ENCODE data around the gene KRI1.

Gene KRI1

DNA sequence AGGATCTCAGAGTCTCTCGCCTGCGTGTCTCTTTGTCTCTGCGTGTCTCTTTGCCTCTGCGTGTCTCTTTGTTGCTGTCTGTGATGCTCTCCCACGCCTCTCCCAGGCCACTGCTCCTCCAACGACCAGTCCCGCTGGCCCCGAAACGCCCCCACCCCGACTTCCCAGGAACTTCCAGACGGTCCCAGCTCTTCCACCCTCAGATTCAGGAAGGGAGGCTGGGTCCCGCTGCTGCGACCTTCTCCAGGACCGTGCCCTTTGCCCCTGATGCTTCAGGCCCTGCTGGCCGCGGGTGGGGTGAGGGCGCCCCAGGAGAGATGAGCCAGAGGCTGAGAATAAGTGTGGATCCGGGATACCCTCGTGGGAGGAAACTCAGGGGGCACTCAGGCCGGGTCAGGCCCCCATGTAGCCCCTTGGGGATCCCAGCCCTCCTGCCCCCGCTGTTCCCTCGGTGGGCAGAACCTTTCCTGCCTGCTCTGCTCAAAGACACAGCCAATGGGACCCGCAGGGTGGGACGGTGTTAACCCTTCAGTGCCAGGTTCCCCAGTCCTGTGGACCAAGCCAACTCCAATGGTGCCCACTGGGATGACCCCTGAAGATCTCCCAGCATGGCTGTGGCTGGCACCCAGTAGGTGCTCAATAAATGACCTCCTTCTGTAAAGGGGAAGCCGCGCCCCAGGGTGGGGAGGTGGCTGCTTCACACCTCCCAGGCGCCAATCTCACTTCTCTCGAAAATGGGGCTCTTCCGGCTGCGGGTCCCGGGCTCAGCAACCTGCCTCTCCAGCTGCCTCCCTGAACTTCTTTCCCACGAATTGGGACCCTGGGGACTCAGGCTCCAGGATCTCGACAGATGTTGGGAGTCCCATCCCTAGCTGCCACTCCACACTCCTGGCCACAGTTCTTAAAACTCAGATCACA is 47.1 kb downstream of the KRI1 start:
- no peak for DNase-seq (ENCODE audit: low read depth in 2 of 2)

DNA sequence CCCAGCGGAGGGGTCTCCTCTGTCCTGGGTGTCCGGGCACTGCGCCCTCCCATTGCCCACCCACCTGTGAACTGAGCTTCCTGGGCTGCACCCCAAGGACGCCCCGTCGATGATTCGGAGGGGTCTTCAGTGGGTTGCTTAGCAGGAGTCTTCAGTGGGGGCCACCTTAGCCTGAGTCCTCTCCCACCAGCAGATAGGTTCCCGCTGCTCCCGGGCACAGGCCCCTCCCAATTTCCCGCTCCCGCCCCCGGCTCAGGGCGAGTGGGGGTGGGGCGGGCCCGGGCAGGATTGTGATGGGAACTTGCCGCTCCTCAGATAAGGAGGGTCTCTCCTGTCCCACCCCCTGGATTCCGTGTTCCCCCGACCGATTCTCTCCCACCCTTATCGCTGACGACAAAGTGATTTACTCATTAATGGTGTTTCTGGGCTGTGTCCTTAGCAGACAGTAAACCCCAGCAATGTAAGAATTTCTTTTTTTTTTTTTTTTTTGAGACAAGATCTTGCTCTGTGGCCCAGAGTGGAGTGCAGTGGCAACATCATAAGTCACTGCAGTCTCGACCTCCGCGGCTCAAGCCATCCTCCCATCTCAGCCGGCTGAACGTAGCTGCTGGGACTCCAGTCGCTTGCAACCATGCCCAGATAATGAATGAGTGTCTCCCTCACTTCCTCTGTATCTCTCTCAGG is 47.9 kb downstream of the KRI1 start:
- DNase-seq (ENCODE audit: low read depth in 2 of 2), result no peak

DNA sequence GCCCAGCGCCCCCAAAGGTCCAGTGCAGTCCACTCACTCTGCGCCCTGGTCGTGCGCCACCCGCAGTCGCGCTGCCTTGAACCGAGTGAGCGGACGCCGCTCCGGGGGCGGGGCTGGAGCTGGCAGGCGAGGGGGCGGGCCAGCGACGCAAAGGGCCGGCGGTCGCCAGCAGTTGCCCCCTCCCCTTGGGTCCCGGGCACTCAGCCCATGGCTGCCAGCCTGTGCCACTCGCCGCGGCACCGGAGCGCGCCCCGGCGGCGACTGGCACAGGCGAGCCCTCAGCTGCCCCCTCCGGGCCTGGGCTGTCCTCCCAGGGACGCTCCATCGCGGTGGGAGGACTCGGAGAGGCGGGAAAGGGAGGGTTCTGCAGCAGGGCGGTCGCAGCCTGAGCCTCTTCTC is 48.5 kb downstream of the KRI1 start, which contains the start of gene S1PR5:
TSS of gene S1PR5 (minus strand) at position 87 of the 399 bp plus-strand sequence. CDS start 2,436 bp downstream, outside the sequence.
- DNase-seq (ENCODE audit: low read depth in 2 of 2), result no peak

DNA sequence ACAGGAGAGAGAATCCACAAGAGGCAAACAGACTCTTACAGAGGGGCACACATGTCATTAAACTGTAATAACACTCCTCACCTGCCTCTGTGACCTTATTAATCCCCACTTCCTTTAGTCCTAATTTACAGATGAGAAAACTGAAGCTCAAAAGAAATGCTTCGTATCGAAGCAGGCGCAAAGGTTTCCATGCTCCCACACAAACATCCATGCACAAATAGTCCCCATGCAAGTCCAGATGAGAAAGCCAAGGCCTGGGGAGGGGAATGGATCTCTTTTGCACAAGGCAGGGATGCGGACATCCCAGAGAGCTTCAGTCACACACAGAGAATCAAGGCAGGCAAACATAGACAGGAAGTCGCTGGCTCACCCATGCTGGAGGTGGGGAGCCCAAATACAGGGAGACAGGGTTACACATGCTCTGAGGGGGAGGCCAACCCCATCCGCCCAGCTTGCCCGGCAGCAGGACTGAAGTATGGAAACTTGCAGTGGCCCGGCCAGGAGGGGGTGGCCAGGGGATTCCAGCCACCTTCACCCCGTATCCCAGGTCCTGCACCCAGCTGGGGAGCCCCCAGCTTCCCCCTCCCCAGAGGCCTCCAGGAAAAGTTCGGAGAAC is 49.0 kb downstream of the KRI1 start:
- no peak for DNase-seq (ENCODE audit: low read depth in 2 of 2)

DNA sequence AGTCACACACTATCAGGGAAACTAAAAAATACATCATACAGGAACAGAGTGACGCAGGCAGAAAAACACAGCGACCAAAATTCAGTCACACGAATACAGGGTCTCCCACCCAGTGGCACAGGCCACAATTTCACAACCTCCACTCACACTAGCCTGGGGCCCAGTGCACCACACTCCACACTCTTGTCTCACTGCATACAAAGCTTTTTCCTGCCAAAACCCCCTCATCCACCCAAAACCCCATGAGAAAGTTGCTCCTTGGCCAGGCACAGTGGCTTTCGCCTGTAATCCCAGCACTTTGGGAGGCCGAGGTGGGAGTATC is 49.8 kb downstream of the KRI1 start:
- no peak for DNase-seq (ENCODE audit: low read depth in 2 of 2)

DNA sequence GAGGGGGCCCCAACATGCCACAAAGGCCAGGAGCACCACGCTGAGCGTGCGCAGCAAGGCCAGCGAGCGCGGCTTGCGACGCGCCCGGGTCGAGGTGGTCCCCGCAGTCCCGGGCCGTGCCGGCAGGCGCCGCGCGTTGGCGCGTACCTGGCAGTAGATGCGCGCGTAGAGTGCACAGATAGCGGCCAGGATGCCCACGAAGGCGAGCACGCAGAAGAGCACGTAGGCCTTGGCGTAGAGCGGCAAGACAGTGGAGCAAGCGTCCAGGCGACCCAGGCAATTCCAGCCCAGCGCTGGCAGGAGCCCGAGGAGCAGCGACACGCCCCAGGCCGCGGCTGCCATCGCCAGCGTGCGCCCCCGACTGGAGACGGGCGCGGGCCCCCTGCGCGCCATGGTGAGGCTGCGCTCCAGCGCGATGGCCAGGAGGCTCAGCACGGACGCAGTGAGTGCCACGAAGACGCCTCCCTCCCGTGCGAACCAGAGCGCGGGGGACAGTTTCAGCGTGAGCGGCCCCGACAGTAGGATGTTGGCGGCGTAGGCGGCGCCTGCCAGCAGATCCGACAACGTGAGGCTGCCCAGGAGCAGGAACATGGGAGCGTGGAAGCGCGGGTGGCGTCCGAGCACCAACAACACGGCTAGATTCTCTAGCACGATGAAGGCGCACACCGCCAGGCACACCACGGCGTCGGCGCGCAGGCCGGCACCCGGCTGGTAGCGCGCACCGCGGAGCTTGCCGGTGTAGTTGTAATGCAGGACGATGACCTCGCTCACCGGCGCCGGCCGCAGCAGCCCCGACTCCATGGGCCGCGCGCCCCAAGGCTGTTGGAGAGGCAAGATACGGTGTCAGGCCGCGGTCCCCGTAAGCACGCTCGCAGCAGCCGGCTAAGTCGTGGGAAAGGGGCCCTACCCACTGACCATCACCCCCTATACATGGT is 51.3 kb downstream of the KRI1 start:
- no peak for DNase-seq (ENCODE audit: low read depth in 2 of 2)

DNA sequence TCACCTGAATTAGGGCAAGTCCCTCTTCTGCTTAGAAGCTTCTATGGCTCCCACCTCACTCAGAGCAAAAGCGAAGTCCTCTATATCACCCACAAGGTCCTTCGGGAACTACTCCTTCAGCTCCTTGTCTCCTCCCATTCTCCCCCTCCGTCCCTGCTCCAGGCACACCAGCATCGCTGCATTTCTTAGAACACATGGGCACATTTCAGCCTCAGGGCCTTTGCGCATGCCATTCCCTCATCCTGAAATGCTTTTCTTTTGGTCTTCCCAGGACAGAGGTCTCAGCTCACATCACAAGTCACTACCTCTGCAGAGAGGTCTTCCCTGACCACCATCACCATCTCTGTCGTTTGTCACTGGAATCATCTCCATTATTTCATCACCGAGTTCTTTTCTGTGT is 52.6 kb downstream of the KRI1 start:
- no peak for DNase-seq (ENCODE audit: low read depth in 2 of 2)

DNA sequence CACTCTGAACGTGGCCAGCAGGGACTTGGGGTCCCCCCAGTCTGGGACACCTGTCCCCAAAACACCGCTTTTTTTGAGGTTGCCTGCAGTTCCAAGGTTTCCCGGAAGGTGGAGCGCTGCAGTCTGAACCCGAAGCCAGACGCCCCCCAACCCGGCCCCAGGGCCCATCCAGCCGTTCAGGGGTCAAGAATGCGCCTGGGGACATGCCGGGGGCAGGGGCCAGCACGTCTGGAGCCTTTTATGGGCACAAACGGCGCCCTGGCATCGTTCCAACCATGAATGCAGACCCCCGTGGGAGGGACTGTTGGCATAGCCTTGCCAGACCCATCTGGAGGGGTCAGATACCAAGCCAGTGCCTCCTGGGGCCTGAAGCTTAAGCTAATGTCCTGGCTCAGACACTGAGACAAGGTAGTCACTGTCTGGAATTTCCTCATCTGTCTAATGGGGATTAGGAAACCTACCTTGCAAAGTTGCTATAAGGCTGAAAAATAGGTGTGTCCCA is 55.5 kb downstream of the KRI1 start:
- DNase-seq (ENCODE audit: low read depth in 2 of 2), result peak; percentile 35 to 50

DNA sequence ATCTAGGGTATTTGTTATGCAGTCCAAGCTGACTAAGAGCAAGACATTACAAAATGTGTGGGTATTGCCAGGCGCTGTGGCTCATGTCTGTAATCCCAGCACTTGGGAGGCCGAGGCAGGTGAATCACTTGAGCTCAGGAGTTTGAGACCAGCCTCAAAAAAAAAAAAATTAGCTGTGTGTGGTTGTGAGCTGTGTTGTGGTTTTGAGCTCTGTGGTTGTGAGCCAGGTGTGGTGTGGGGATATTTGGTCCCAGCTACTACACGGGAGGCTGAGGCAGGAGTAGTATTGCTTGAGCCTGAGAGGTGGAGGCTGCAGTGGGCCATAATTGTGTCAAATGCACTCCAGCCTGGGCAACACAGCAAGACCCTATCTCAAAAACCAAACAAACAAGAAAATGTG is 57.1 kb downstream of the KRI1 start:
- DNase-seq (ENCODE audit: low read depth in 2 of 2), result no peak

DNA sequence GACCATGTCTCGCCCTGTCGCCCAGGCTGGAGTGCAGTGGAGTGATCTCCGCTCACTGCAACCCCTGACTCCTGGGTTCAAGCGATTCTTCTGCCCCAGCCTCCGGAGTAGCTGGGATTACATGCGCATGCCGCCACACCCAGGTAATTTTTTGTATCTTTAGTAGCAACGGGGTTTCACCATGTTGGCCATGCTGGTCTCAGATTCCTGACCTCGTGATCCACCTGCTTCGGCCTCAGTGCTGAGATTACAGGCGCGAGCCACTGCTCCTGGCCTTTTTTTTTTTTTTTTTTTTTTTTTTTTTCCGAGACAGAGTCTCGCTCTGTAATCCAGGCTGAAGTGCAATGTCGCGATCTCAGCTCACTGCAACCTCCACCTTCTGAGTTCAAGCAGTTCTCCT is 57.8 kb downstream of the KRI1 start:
- DNase-seq (ENCODE audit: low read depth in 2 of 2), result no peak

DNA sequence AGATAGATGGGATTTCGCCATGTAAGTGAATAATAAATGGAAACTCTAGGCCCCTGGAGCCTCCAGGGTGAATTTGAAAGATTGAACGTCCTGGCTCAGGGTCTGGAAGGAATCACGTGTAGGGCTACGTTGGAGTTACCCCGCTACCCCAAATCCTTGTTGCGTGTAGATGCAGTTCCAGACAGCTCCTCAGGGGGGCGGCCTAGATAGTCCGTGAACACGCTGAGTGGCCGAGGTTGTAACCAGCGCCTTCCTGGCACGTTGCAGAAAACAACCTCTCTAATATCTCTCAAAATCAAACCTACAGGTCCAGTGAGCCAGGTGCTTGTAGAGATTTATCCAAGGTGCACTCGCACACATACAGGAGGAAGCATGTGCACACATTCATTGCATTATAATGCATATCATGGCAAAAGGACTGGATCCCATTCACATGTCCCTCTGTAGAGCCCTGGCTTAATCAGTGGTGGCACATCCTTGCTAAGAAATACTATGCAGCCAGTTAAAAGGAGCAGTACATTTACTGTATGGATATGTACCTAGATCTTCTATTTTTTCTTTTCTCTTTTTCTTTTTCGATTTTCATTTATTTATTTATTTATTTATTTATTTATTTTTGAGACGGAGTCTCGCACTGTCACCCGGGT is 60.1 kb downstream of the KRI1 start:
- peak; percentile 85 to 86 for DNase-seq (ENCODE audit: low read depth in 2 of 2)

All from activated CD4-positive, alpha-beta T cell treated with anti-CD3 and anti-CD28 coated beads for 24 hours (primary cell).